ENCODE results near the gene VPS54.

The VPS54 gene

DNA sequence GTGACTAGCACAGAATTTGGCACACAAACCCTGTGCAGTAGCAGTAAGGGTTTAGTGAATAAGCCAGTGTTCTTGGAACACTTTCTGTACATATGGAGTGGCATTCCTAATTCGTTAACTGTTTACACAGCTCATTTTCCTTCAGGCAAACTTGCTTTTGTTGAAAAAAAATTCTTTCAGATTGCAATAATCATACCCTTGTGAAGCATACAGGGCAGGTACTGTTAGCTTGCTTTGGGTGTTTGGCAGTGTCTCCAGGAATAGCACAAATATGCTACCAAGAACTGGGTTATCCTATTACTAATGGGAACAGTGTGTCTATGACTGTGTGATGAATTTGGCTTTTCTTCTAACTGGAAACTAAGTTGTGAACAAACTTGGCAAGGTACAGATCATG, 144.1 kb downstream of the VPS54 start:
- H3K27ac ChIP-seq, result no peak overlapping the region
- no peak for TF ChIP-seq CTCF (IDR thresholded peaks at IDR 0.05)
- H3K4me1 ChIP-seq (ENCODE audit: control insufficient read depth in 1 of 2, insufficient read depth in 1 of 2, low read depth in 1 of 2, low read length in 1 of 2), result no peaks in the 10 kb centered on the region
- H3K4me3 ChIP-seq (ENCODE audit: low read depth in 1 of 2, low read length in 1 of 2), result no peak overlapping the region
- peaks cover 41% of the 10 kb centered on the region for H3K36me3 ChIP-seq
- no peaks in the 10 kb centered on the region for H3K27me3 ChIP-seq
- no peaks in the 10 kb centered on the region for H3K9me3 ChIP-seq

- H3K4me1 ChIP-seq (ENCODE audit: control insufficient read depth in 1 of 2, insufficient read depth in 1 of 2, low read depth in 1 of 2, low read length in 1 of 2), result no peaks in the 10 kb centered on the region
- no peaks in the 10 kb centered on the region for H3K9me3 ChIP-seq
- no peaks in the 10 kb centered on the region for H3K27me3 ChIP-seq
- no peak overlapping the region for H3K4me3 ChIP-seq (ENCODE audit: low read depth in 1 of 2, low read length in 1 of 2)
- peaks cover 41% of the 10 kb centered on the region for H3K36me3 ChIP-seq
- no peak overlapping the region for H3K27ac ChIP-seq
- no peak for TF ChIP-seq CTCF (IDR thresholded peaks at IDR 0.05)
Measured at GRCh38 chr2:63874204-63875130, 144.8 kb downstream of the VPS54 start.

GRCh38 chr2:63872571-63873328, 146.5 kb downstream of the VPS54 start:
- Histone ChIP-seq H3K27me3 (no peaks in the 10 kb centered on the region), H3K36me3 (peaks cover 37% of the 10 kb centered on the region), H3K9me3 (no peaks in the 10 kb centered on the region), H3K4me3 (ENCODE audit: low read depth in 1 of 2, low read length in 1 of 2) (no peak overlapping the region), H3K27ac (no peak overlapping the region), H3K4me1 (ENCODE audit: control insufficient read depth in 1 of 2, insufficient read depth in 1 of 2, low read depth in 1 of 2, low read length in 1 of 2) (no peaks in the 10 kb centered on the region)
- no peak for TF ChIP-seq CTCF (IDR thresholded peaks at IDR 0.05)

GRCh38 chr2:63871864-63872263, 147.4 kb downstream of the VPS54 start:
- Histone ChIP-seq H3K4me1 (ENCODE audit: control insufficient read depth in 1 of 2, insufficient read depth in 1 of 2, low read depth in 1 of 2, low read length in 1 of 2) (no peaks in the 10 kb centered on the region), H3K27me3 (no peaks in the 10 kb centered on the region), H3K9me3 (no peaks in the 10 kb centered on the region), H3K36me3 (peaks cover 37% of the 10 kb centered on the region), H3K27ac (no peak overlapping the region), H3K4me3 (ENCODE audit: low read depth in 1 of 2, low read length in 1 of 2) (no peak overlapping the region)
- TF ChIP-seq CTCF (IDR thresholded peaks at IDR 0.05), result no peak

GRCh38 chr2:63870679-63871078, 148.5 kb downstream of the VPS54 start:
- Histone ChIP-seq H3K9me3 (no peaks in the 10 kb centered on the region), H3K27ac (no peak overlapping the region), H3K4me1 (ENCODE audit: control insufficient read depth in 1 of 2, insufficient read depth in 1 of 2, low read depth in 1 of 2, low read length in 1 of 2) (no peaks in the 10 kb centered on the region), H3K27me3 (no peaks in the 10 kb centered on the region), H3K4me3 (ENCODE audit: low read depth in 1 of 2, low read length in 1 of 2) (no peak overlapping the region), H3K36me3 (peaks cover 29% of the 10 kb centered on the region)
- TF ChIP-seq CTCF (IDR thresholded peaks at IDR 0.05), result no peak

Measured in neutrophil (primary cell).